ENCODE data around the gene ZNF597. TPM values are rescaled to one million over a fixed set of nuclear protein-coding genes. Genes with fewer than 3 reads are reported as not detected.

The ZNF597 gene
- total RNA-seq, 4 donors from 2014 or later, result 0.81 to 1.3 (median 0.96) TPM

DNA sequence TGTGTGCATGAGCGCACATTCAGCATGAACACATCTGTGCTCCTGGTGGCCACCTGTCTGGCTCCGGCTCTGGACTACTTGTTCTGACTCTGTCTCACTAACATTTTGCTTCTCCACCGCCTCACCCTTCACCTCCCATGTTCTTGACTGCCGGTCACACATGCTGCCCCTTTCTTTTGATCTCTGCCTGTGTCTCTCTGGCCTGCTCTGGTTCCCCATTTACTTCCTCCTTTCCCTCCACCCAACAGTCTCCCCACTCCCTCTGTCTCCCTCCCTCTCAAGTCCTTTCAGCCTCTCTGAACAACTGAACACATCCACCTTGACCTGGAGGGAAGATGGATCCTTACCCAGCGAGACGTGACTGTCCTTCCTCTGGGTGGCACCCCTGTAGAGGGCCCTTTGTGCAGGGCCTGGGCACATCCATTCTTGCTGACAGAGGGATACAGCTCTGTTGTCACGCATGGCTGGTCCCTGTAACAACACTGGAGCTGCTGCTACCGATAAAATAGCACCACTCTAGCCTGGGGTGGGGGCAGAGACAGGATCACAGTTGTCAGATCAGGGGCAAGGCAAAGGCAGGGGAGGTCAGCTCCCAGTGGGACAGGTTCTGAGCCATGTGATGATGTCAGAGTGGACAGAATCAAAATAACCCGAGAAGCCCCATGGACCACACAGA, 53.5 kb downstream of the ZNF597 start:
- in situ Hi-C loops (cut with MboI; ENCODE audit: low sequenced_read_pairs in 4 of 4), result no loop called here
- DNase-seq (no peak), ATAC-seq (no peak)
- peaks cover 8 to 86% of the 10 kb centered on the region in 2 donors for H3K36me3 ChIP-seq
- intact Hi-C loops (cut with DNase I; ENCODE audit: low total_unique reads), result no loop called here
- H3K4me1 ChIP-seq, result no peaks in the 10 kb centered on the region
- peak overlapping the region in 1 of 4 donors; percentile 13 for H3K4me3 ChIP-seq
- peaks cover 0 to 62% (median 12%) of the 10 kb centered on the region in 3 donors for H3K9me3 ChIP-seq
- no peaks in the 10 kb centered on the region for H3K27me3 ChIP-seq
- TF ChIP-seq, protein P1, sequence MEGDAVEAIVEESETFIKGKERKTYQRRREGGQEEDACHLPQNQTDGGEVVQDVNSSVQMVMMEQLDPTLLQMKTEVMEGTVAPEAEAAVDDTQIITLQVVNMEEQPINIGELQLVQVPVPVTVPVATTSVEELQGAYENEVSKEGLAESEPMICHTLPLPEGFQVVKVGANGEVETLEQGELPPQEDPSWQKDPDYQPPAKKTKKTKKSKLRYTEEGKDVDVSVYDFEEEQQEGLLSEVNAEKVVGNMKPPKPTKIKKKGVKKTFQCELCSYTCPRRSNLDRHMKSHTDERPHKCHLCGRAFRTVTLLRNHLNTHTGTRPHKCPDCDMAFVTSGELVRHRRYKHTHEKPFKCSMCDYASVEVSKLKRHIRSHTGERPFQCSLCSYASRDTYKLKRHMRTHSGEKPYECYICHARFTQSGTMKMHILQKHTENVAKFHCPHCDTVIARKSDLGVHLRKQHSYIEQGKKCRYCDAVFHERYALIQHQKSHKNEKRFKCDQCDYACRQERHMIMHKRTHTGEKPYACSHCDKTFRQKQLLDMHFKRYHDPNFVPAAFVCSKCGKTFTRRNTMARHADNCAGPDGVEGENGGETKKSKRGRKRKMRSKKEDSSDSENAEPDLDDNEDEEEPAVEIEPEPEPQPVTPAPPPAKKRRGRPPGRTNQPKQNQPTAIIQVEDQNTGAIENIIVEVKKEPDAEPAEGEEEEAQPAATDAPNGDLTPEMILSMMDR (IDR thresholded peaks at IDR 0.05 in 4 of 5, conservative IDR thresholded peaks at IDR 0.05 in 1 of 5), result no peak
- TF ChIP-seq POLR2A (IDR thresholded peaks at IDR 0.05), result no peak
- no peak overlapping the region for H3K27ac ChIP-seq

DNA sequence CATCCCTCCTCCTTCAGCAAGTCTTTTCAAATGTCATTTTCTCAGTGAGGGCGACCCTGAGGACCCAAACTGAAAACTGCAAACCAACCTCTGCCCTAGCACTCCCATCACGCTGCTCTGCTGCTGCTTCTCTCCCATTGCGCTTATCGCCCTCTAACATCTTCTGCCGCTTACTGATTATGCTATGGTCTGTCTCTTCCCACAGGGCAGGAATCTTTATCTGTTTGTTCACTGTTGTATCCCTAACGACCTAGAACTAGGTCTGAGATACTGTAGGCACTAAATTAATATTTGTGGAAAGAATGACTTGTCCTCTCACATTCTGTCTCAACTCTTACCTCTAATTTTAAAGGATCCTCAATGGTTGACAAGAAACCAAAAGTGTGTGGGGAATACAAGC, 55.0 kb downstream of the ZNF597 start:
- intact Hi-C loops (cut with DNase I; ENCODE audit: low total_unique reads) (no loop called here), in situ Hi-C loops (cut with MboI; ENCODE audit: low sequenced_read_pairs in 4 of 4) (no loop called here)
- no peak for TF ChIP-seq POLR2A (IDR thresholded peaks at IDR 0.05)
- TF ChIP-seq, protein P1 (IDR thresholded peaks at IDR 0.05 in 4 of 5, conservative IDR thresholded peaks at IDR 0.05 in 1 of 5), result no peak
- H3K36me3 ChIP-seq, result peaks cover 12 to 86% of the 10 kb centered on the region in 2 donors
- H3K9me3 ChIP-seq, result peaks cover 10 to 74% (median 25%) of the 10 kb centered on the region in 3 donors
- H3K27ac ChIP-seq, result no peak overlapping the region
- no peaks in the 10 kb centered on the region for H3K27me3 ChIP-seq
- no peak for ATAC-seq
- no peak for DNase-seq
- H3K4me1 ChIP-seq, result no peaks in the 10 kb centered on the region
- no peak overlapping the region for H3K4me3 ChIP-seq

DNA sequence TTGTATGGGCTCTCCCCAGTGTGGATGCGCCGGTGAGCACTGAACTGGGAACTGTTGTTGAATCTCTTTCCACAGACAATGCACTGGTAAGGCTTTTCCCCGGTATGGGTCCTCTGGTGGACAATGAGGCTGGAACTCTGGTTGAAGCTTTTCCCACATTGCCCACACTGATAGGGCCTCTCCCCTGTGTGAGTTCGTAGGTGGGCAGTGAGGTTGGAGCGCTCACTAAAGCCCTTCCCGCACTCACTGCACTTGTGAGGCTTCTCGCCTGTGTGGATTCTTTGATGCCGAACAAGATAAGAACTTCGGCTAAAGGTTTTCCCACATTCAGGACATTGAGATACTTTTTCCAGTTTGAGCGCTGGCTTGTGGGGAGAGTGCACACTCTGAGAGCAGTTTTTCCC, 60.3 kb downstream of the ZNF597 start:
- intact Hi-C loops (cut with DNase I; ENCODE audit: low total_unique reads), result no loop called here
- Histone ChIP-seq H3K4me3 (peak overlapping the region in 2 of 4 donors; percentile 9 to 37), H3K36me3 (peaks cover 11 to 73% of the 10 kb centered on the region in 2 donors), H3K27ac (no peak overlapping the region), H3K27me3 (peaks cover 0 to 6% (median 0%) of the 10 kb centered on the region in 3 donors), H3K9me3 (peaks cover 29 to 84% (median 43%) of the 10 kb centered on the region in 3 donors), H3K4me1 (no peaks in the 10 kb centered on the region)
- in situ Hi-C loops (cut with MboI; ENCODE audit: low sequenced_read_pairs in 4 of 4), result no loop called here
- no peak for TF ChIP-seq POLR2A (IDR thresholded peaks at IDR 0.05)
- TF ChIP-seq, protein P1 (IDR thresholded peaks at IDR 0.05 in 4 of 5, conservative IDR thresholded peaks at IDR 0.05 in 1 of 5), result no peak
- no peak for ATAC-seq
- no peak for DNase-seq

Small RNA genes within 50 kb of the gene (microRNA-seq; reads per million reads assigned to microRNA genes)
- gene MIR6126 (ENCODE audit: borderline replicate concordance in 2 of 2), result 0 reads per million in 2 donors

Other genes starting within 250 kb of the ZNF597 start
- gene ZNF200, start 208.3 kb downstream of the ZNF597 start, total RNA-seq, result 1 to 10 TPM in 3 of 4 donors, under 1 TPM in 1; 0.49 to 3.2 (median 2.2) TPM
- 1 to 10 TPM in 1 of 4 donors, under 1 TPM in 3; 0.32 to 1.2 (median 0.76) TPM for gene MEFV, start 186.9 kb downstream of the ZNF597 start, total RNA-seq
- 10 to 100 TPM; 13.5 to 18.5 (median 15.5) TPM for gene ZNF263, start 160.0 kb downstream of the ZNF597 start, total RNA-seq
- gene TIGD7, start 138.1 kb downstream of the ZNF597 start, total RNA-seq, result 1 to 10 TPM; 2.5 to 8.1 (median 4.4) TPM
- gene ZNF75A, start 138.0 kb downstream of the ZNF597 start, total RNA-seq, result 10 to 100 TPM in 3 of 4 donors, 1 to 10 TPM in 1; 5.5 to 13.2 (median 12.5) TPM
- not detected for gene OR2C1, start 87.6 kb downstream of the ZNF597 start, total RNA-seq
- 1 to 10 TPM; 4.0 to 6.5 (median 4.7) TPM for gene ZSCAN32, start 42.5 kb downstream of the ZNF597 start, total RNA-seq
- gene ZNF174, start 42.3 kb downstream of the ZNF597 start, total RNA-seq, result 10 to 100 TPM in 2 of 4 donors, 1 to 10 TPM in 2; 6.7 to 15.6 (median 9.6) TPM
- 10 to 100 TPM; 14.2 to 16.7 (median 15.4) TPM for gene NAA60, start 176 bp upstream of the ZNF597 start, total RNA-seq
- gene C16orf90, start 52.0 kb upstream of the ZNF597 start, total RNA-seq, result not detected
- gene CLUAP1, start 57.5 kb upstream of the ZNF597 start, total RNA-seq, result 10 to 100 TPM in 3 of 4 donors, 1 to 10 TPM in 1; 8.2 to 24.3 (median 14.5) TPM
- gene NLRC3, start 133.9 kb upstream of the ZNF597 start, total RNA-seq, result under 1 TPM; 0.11 to 0.26 (median 0.22) TPM
- 1 to 10 TPM; 1.8 to 3.6 (median 2.8) TPM for gene SLX4, start 168.1 kb upstream of the ZNF597 start, total RNA-seq
- gene DNASE1, start 211.2 kb upstream of the ZNF597 start, total RNA-seq, result 1 to 10 TPM; 2.5 to 7.3 (median 3.5) TPM